T-helper 2 cell (primary cell): ENCODE results near the gene PLCB1.

ENCODE experiments used
- DNase-seq, 5 experiments: peaks; one replicate each; pipeline versions ENCODE4 v3.0.0 to v3.0.0-alpha.2; 2012 to 2022

Gene PLCB1

DNA sequence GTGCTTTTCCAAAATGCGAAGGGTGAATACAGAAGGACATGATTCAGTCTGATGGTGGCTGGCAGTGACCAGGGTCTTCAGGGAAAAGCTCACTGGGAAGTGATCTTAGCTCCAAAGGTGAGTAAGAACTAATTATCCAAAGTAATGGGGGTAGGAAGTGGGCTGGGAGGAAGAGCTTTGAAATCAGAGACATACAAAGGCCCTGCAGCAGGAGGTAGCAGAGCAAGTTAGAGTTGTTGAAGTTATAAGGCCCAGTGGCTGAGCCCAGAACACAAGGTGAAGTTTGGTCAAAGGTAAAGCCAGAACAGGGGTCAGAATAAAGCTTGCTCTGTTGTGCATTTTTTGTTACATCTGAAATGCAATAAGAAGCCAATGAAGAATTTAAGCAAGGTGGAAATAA is 81.2 kb downstream of the PLCB1 start:
- DNase-seq = no peak

DNA sequence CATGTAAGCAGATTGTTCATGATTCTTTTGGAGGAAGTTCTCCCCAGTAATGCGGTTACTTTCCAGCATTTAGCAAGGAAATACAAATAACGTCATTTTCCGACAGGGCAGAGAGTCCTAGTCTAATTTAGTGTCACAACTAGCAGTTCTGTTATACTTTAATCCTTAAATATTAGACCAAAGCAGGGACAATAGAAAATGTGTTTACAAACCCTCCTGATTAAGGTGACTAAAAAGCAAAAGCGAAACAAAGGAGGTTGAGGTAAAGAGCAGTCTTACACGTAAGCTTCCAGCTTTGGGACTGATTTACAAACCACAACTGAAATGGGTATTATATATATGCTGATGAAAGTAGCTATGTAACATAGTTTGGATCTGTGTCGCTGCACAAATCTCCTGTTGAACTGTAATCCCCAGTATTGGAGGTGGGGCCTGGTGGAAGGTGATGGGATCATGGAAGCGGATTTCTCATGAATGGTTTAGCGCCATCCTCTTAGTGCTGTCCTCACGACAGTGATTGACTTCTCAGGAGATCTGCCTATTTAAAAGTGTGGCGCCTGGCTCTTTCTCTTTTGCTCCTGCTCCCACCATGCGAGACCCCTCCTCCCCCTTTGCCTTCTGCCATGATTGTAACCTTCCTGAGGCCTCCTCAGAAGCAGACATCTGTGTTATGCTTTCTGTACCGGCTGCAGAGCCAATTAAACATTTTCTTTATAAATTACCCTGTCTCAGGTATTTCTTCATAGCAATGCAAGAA is 81.9 kb downstream of the PLCB1 start:
- DNase-seq = peak in 2 of 5 experiments; percentile 13 to 70

DNA sequence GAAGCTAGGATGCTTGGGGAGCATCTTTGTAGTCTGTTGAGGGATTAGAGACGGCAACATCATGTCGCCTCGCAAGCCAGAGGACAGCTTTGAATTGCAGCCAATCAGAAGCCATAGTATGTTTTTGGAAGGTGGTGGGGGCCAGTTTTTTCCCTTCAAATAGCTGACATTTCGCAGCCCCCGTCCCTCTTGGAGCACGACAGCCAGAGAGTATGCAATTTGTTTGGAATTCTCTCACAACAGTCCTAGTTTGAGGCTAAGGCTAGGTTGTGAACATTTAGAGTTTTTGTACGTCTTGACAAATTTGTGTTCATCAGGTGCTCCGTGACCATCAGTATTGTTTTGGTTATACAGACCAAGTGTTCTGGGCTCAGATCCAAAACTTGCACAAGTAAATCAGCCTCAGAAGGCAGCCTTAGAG is 83.3 kb downstream of the PLCB1 start:
- no peak for DNase-seq

DNA sequence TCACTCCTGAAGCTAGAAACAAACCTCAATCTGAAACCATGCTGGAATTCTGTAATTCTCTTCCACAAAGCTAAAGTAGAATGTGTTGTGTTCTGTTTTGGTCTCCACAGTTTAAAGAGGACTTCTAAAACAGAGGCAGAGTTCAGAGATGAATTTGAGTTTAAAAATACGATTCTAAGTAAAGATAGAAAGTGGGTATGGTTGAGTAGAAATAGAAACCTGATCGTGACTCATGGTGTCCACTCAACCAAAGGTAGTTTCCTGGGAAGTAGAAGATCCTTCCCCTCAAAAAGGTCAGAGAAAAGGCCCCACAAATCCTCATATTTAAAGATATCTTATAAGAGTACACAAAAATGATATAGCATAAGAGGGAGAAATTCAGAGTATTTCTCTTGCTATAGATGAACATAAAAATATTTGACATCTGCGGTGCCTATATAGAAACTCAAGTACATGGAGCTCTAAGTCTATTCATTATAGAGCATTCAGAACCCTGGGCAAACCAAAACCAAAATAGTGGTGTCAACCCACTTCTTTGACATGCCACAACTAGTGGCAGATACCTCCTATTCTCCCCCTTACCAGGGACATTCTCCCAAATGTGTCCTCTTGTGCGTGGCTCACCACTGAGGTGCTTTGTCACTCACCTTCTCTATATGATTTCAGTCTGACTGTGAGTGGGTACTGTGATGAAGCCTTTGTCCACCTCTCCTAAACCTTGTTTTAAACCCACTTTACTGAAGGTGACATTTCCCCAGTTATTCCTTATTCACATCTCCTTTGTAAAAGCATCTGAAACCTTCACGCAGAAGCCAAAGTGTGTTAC is 84.5 kb downstream of the PLCB1 start:
- DNase-seq = no peak

DNA sequence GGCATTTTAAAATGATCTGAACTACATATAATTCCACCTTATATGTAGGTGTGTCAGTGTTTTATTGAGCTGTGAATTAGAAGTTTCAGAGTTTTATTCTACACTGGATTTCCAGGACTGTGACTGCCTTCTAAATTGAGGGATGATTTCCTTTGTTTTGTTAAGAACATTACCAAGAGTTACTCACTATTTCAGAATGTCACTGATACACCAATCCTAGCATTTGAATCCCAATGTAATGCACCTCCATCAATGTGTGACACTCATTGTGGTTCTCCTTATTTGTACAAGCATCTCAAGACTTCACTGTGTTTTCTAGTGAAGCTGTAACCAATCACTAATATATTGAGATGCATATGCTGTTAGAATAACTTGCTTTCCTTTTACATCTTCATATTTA is 86.8 kb downstream of the PLCB1 start:
- DNase-seq = no peak

DNA sequence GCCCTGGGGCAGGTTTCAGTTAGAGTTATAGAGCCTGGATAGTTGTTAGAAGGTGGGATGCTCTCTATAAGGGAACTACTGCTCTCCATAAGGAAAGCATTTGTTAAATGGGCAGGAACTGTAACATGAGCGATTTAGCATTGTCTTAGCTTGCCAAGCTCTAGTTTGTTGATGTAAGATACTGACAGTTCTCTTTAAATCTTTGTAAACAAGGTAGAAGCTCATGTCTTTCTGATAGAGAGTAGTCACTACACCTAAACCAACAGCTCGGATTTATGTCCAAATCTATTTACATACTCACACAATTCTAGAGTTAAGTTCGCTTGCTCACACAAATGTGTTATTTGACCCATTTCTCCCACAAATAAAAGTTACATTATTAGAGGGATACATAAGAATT is 87.3 kb downstream of the PLCB1 start:
- no peak for DNase-seq

DNA sequence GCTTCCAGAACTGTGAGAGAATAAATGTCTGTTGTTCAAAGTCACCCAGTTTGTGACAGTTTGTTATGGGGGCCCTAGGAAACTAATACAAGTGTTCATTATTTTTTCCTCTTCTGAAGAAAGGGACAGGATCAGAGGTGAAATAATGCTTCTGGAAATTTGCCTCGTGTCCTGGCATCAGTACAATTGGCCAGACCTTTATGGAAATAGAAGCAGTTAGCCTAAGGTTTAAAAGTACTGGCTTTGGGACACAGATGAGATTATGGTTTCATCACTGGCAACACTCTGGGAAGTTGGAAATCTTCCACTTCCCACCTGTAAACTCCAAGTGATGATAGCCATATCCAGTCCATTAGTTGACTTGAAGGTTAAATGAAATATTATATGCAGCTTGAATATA is 88.7 kb downstream of the PLCB1 start:
- DNase-seq = no peak

DNA sequence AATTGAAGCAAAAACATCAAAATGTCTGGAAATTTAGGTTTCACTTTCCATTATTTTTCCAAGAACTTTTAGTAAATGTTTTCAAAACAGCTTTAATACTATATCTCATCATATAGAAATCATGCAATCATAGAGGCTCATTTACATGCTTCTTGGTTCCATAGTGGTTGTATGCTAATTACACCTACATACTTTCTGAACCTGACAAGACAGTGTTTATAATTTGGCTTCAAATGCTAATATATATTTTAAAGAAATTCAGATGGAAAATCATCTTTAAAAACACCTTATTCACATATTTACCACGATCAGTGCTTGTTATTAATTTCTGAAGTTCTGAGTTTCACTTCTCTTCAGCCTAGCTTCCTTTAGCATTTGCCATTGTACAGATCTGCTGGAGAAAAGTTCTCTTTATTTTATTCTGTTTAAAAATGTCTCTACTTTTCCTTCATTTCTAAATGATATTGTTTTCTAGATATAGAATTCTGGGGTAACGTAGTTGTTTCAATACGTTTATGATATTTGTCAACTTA is 89.9 kb downstream of the PLCB1 start:
- no peak for DNase-seq

DNA sequence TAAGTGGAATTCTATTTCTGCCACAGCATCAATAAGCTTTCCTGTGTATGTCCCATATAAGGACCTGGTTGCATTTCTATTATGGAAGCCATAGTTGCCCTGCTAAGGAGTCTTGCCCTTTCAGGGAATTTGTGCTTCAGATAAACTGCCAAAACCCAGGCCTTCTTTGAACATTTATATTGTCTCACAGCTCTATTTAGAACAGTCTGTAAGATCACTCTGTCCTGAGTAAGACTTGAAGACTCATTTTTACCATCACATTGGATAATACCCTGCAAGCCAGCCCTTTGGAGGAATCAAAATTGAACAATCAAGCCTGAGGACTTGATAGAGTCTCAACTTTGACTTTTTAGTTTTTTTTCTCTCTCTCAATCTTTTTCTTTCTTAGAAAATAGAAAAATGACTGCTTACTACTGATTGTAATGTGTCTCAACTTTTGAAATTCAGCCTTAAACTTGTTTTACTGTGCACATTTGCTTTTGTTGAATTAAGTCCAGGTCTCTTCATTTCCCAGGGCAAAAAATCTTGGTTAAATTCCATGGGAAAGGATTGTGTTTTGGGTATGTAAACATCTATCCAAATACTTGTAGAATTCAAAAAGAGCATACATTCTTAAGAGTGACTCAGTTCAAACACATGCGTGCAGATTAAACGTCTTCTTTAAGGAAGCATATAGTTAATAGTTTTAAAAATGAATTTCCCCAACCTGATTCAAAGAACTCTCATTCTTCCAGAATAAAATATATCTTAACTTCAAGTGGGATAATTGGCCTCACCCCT is 91.2 kb downstream of the PLCB1 start:
- no peak for DNase-seq

DNA sequence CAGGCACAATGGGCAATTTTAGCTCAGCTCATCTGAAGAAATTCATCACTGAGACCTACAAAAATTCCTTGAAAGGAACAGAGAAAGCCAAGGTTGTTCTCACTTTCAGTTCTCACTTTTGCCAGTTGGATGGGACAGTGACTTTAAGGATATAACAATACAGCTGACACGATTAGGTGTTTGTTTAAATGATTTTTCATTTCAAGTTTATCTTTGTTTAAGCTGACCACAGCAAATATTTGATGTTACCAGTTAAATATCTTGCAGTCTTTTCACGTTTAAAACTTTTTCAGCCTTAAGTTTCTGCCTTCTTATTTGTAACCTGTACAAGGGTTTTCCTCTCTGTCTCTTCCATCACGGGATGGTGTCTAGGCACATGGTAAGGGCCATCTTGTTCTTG is 93.6 kb downstream of the PLCB1 start:
- DNase-seq = no peak

DNA sequence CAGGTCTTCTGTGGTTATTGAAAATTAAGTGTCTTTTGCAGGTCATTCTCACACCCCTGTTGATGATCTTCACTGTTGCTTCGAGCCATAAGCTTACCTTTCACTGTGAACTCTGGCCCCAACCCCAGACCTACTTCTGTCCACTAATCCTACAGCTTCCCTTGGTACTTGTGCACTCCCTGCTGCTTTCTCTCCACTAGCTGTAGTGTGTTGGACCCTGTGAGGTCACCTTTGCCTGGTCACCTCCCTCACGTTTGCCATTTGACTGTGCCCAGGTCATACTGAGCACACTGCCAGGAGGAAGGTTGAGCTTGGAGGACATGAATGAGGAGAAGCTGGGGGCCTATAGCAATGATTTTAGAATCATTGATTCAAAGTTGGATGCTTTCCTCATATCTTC is 94.0 kb downstream of the PLCB1 start:
- no peak for DNase-seq

DNA sequence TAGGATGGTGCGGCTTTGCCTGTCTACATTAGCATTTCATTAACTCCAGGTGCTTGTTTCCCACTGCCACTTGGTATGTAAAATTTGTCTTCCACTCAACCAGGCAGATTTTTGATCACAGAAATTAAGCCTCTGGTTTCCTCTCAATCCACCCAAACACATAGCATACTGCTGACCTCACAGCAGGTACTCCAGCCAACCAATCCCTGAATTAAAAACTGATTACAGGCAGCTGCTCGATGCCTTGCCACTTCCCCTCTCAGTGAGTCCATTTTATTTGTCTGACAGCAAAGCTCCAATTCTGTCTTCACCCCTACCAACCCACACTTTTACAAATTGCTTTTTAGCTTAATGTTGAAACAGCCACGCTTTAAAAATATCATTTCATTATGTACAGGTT is 95.2 kb downstream of the PLCB1 start:
- DNase-seq = no peak

DNA sequence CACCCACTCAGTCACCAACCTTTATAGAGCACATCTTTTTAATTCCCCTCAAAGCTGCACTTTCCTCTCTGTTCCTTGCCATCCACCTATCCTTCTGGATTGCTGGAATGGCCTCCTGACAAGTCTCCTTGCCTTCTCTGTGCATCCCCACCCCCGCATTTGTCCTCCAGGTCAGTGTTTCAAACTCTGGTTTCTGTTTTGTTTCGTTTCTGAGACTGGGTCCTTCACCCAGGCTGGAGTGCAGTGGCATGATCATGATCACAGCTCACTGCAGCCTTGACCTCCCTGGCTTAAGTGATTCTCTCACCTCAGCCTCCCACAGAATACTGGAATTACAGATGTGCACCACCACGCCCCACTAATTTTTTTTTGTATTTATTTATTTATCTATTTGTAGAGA is 96.2 kb downstream of the PLCB1 start:
- DNase-seq = no peak

DNA sequence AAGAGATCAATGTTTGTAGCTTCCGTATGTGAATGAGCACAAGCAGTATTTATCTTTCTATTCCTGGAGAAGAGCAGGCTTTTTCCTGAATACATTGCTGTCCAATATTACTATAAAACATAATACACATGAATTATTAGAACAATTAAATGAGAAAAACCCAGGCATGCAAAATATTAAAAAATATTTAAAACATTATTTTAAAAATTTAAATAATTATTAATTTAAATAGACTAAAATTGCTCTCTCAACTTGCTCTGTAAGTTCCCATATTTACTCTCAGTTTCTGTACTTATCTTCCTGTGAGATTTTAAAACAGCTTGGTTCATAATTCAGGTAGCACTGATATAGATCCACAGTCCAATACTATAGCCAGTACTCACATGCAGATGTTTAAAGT is 97.0 kb downstream of the PLCB1 start:
- no peak for DNase-seq

DNA sequence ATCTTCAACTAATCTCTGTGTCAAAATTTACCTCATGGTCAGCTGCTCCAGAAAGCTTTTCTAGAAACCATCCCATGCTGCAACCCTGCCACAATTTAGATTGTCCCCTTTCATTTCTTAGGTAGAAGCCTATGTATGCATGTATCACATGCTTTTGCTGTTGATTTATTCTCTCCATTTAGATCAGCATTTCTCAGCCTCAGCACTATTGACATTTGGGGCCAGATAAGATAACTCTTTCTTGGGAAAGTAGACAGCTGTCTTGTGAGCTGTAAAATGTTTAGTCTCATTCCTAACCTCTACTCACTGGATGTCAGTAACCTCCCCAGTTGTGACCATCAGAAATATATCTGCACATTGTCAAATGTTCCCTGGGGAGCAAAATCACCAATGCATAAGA is 99.0 kb downstream of the PLCB1 start:
- DNase-seq = no peak

DNA sequence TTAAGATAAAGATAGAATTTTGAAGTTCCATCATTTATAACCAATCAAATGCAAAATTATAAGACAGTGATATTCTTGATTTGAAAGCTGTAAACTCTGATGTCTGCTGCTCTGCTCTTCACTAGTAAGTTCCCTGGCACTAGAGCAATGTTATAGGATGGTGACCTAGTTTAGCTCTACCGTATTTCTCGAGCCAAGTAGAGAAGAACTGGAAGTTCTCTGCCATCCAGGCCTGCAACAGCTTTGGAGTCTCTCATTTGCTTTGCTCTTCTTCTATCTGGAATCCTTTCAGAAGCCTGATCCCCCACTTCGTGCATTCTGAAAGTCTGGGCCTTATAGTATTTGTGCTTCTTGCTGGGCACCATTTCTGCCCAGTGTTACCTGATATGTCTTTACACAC is 100.3 kb downstream of the PLCB1 start:
- DNase-seq = no peak

DNA sequence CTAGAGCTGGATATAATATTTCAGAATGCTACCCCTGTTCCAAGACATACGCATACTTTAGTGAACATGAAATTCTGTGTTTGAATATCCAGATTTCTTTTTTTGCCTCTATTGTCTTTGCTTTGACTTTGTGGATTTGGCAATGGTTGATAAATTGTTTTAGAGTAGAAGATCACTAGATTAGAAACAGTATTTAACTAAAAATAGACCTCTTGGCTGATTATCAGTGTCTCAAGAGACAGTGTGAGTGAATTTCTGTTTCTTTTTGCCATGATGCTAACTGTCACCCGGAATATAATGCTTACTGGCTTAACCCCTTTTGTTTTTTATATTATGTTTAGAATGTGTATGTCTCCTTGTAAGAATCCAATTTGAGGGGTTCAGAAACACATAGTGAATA is 102.5 kb downstream of the PLCB1 start:
- no peak for DNase-seq

DNA sequence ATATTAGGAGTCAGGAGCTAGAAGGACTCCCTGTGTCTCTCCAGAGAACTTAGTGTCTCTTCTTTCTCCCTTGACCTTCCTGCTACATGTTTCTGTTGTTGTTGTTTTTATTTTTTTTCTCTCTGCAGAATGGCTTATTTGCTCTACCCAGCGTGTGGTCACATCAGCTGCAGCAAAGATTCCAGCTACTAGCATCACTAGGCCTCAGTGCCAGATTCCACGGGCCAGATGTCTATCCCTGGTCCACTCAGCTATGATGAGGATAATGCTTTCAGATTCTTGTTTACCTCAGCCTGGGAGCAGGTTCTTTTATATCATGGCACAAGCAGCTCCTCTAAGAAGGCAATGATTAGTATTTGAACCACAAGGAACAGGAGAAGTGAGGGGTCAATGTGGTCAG is 110.0 kb downstream of the PLCB1 start:
- no peak for DNase-seq

DNA sequence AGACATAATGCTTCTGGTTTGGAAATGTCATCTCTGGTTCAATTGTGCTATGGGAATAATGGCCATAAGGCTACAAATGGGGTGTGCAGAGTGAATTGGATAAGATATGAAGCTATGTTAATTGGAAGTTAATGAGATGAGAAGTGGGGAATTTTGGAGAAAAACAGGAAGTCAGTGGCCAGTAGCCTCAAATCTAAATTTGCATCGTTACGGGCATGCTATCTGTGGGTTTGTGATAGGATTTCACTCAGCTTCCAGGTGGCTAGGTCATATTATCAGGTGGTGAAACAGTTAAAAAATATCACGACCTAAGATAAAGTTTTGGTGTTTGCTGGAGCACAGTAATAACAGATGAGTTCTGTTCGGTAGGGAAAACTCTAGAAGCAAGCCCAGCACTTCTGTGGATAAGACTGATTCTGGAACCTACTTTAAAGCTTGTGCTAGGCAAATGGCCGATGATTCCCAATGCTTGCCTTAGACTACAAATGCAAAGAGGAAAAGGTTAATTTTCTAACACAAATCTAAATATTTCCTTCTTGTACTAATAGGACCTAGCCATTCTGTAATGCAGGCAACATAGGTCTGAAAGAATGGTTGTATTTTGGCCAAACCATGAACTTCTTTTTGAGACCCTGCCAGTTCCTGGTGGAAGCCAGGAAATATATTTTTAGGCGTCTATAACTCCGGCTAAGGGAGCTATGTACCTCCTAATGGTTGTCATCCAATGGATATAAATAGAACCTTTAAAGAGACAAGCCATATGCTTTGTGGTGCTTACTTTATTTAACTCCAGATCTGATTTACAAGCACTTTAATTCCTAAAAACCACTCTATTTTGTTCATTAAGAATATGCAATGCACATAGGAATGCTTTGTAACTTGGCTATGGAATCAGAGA is 111.0 kb downstream of the PLCB1 start:
- no peak for DNase-seq

DNA sequence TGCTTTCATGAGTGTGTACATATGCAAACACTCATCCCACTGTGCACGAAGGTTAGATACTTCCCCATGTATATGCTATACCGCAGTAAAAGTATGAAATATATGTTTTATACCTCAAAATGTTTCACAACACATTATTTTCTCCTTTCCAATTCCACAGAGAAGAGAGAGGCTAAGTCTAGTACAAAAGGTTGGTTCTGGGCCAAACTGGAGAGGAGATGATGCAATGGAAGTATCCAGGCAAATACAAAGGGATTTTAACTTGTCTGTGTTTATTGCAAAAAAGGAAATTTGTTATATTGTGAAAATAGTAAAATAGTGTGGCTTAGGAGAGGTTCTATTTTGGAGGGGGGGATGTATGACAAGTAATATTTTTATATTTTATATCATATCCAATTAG is 112.6 kb downstream of the PLCB1 start:
- no peak for DNase-seq

DNA sequence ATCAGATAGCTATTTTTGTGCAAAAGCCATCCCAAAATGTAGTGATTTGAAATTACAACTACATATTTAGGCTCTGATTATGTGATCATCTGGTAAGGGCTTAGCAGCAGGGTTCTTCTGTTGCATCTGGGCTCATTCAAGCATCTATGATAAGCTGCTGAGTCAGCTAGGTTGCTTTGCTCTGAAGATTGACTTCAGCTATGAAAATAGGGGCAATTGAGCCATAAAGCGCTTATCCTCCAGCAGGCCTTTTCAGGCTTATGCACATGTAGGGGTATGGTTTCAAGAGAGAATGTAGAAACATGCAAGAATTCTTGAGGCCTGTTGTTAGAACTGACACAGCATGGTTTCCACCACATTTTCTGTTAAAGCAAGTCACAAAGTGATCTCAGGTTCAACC is 114.1 kb downstream of the PLCB1 start:
- no peak for DNase-seq

DNA sequence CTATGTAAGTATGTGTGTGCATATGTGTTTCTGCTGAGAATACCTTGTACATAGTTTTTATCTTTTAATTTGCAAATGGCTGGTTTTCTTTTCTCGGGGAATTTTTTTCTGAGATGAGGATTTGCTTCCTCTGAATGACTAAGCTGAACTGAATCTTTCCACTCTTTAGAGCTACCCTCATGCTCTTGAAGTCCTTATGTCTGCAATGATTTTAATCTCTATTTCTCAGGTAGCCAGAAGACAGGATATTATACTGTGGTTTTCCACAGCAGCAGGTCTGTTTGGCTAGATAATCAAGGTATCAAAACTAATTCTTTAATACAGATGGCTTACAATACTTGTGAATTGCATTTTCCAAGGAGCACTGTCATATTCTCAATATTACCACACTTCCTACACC is 114.7 kb downstream of the PLCB1 start:
- no peak for DNase-seq
